ENCODE data around the gene JADE1.

- TF ChIP-seq, protein P1, sequence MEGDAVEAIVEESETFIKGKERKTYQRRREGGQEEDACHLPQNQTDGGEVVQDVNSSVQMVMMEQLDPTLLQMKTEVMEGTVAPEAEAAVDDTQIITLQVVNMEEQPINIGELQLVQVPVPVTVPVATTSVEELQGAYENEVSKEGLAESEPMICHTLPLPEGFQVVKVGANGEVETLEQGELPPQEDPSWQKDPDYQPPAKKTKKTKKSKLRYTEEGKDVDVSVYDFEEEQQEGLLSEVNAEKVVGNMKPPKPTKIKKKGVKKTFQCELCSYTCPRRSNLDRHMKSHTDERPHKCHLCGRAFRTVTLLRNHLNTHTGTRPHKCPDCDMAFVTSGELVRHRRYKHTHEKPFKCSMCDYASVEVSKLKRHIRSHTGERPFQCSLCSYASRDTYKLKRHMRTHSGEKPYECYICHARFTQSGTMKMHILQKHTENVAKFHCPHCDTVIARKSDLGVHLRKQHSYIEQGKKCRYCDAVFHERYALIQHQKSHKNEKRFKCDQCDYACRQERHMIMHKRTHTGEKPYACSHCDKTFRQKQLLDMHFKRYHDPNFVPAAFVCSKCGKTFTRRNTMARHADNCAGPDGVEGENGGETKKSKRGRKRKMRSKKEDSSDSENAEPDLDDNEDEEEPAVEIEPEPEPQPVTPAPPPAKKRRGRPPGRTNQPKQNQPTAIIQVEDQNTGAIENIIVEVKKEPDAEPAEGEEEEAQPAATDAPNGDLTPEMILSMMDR (IDR thresholded peaks at IDR 0.05): no peak
- no peak for TF ChIP-seq POLR2A (IDR thresholded peaks at IDR 0.05)
These were observed 40.5 kb upstream of the JADE1 start for GRCh38 chr4:128769011-128769410.
